ENCODE results near the gene EVI5.
"Not testable (repeated sequence)": the region's sequence is repeated elsewhere in the genome, so short reads cannot be mapped to it uniquely, and the experiment has no call there.

The EVI5 gene

GRCh38 chr1:92679980-92680379, 104.9 kb downstream of the EVI5 start:
- no peak for DNase-seq

GRCh38 chr1:92663775-92664174, 121.1 kb downstream of the EVI5 start:
- DNase-seq = no peak

GRCh38 chr1:92662048-92662447, 122.9 kb downstream of the EVI5 start:
- no peak for DNase-seq

GRCh38 chr1:92657701-92658100, 127.2 kb downstream of the EVI5 start:
- DNase-seq = no peak

- DNase-seq = no peak
Measured at GRCh38 chr1:92655197-92655801, 129.6 kb downstream of the EVI5 start.

- DNase-seq = no peak
Measured at GRCh38 chr1:92653605-92654381, 131.1 kb downstream of the EVI5 start.

- DNase-seq = not testable (repeated sequence)
Measured at GRCh38 chr1:92640686-92641085, 144.2 kb downstream of the EVI5 start.

- DNase-seq = no peak
Measured at GRCh38 chr1:92638498-92638897, 146.4 kb downstream of the EVI5 start.

GRCh38 chr1:92635203-92635602, 149.7 kb downstream of the EVI5 start:
- not testable (repeated sequence) for DNase-seq

- DNase-seq = no peak
Measured at GRCh38 chr1:92623187-92623778, 161.6 kb downstream of the EVI5 start.

- no peak for DNase-seq
Measured at GRCh38 chr1:92619466-92620189, 165.3 kb downstream of the EVI5 start.

GRCh38 chr1:92601044-92601443, 183.9 kb downstream of the EVI5 start:
- DNase-seq = no peak

- DNase-seq = no peak
Measured at GRCh38 chr1:92599184-92599583, 185.7 kb downstream of the EVI5 start.

- not testable (repeated sequence) for DNase-seq
Measured at GRCh38 chr1:92589361-92589760, 195.5 kb downstream of the EVI5 start.

- DNase-seq = no peak
Measured at GRCh38 chr1:92587445-92587844, 197.5 kb downstream of the EVI5 start.

- no peak for DNase-seq
Measured at GRCh38 chr1:92585831-92586230, 199.1 kb downstream of the EVI5 start.

- DNase-seq = peak; percentile 6
Measured at GRCh38 chr1:92584810-92585209, 200.1 kb downstream of the EVI5 start.

- DNase-seq = no peak
Measured at GRCh38 chr1:92583821-92584760, 200.8 kb downstream of the EVI5 start.

GRCh38 chr1:92577261-92577895, 207.5 kb downstream of the EVI5 start:
- DNase-seq = no peak

- DNase-seq = no peak
Measured at GRCh38 chr1:92575123-92575522, 209.8 kb downstream of the EVI5 start.

- DNase-seq = no peak
Measured at GRCh38 chr1:92572520-92572919, 212.4 kb downstream of the EVI5 start.

GRCh38 chr1:92571578-92571977, 213.3 kb downstream of the EVI5 start:
- no peak for DNase-seq

Data from CD4-positive, alpha-beta T cell treated with Interleukin-17A for 4 hours (primary cell).